ENCODE measurements around the gene CA9. TPM values are rescaled to one million over a fixed set of nuclear protein-coding genes. Genes with fewer than 3 reads are reported as not detected.

Gene CA9
- total RNA-seq (not detected), polyA plus RNA-seq (not detected)

DNA sequence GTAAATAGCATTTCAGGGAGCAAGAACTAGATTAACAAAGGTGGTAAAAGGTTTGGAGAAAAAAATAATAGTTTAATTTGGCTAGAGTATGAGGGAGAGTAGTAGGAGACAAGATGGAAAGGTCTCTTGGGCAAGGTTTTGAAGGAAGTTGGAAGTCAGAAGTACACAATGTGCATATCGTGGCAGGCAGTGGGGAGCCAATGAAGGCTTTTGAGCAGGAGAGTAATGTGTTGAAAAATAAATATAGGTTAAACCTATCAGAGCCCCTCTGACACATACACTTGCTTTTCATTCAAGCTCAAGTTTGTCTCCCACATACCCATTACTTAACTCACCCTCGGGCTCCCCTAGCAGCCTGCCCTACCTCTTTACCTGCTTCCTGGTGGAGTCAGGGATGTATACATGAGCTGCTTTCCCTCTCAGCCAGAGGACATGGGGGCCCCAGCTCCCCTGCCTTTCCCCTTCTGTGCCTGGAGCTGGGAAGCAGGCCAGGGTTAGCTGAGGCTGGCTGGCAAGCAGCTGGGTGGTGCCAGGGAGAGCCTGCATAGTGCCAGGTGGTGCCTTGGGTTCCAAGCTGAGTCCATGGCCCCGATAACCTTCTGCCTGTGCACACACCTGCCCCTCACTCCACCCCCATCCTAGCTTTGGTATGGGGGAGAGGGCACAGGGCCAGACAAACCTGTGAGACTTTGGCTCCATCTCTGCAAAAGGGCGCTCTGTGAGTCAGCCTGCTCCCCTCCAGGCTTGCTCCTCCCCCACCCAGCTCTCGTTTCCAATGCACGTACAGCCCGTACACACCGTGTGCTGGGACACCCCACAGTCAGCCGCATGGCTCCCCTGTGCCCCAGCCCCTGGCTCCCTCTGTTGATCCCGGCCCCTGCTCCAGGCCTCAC, at the start of gene CA9:
TSS of gene CA9 (plus strand) at position 797 of the 893 bp plus-strand sequence. CDS start at position 829, 32 bp downstream.
- Histone ChIP-seq H3K27ac (ENCODE audit: low read depth, low read length) (no peak within 1 kb of the TSS), H3K4me1 (ENCODE audit: insufficient read depth, low read length) (peaks cover 12% of the 10 kb centered on the region), H3K4me3 (ENCODE audit: low read length in 2 of 2) (no peak within 1 kb of the TSS), H3K27me3 (ENCODE audit: insufficient read depth, low read length) (no peaks in the 10 kb centered on the region), H3K9me3 (ENCODE audit: control insufficient read depth in 1 of 2, low read length in 2 of 2) (no peaks in the 10 kb centered on the region), H3K36me3 (ENCODE audit: insufficient read depth, low read length) (no peaks in the 10 kb centered on the region)
- intact Hi-C loops (cut with micrococcal nuclease) = no loop called here
- no peaks in the 10 kb centered on the region for H3K36me3 Mint-ChIP-seq
- POLR2A ChIA-PET (ENCODE audit: partially characterized antibody) = no interaction called here
- peak within 1 kb of the TSS in 3 of 7 donors; percentile 18 to 51 (median 22) for H3K27ac Mint-ChIP-seq
- peak within 1 kb of the TSS; percentile 19 to 81 (median 70) for H3K4me3 Mint-ChIP-seq
- peaks cover 12 to 15% (median 14%) of the 10 kb centered on the region in 4 donors for H3K4me1 Mint-ChIP-seq
- H3K9me3 Mint-ChIP-seq = no peaks in the 10 kb centered on the region
- CTCF ChIA-PET (ENCODE audit: partially characterized antibody) = interaction anchor here (1.0 to 2.0 kb wide), 3 partner anchors 9 to 27 kb away, joined by 3 to 7 read pairs (median 4); no protein-coding TSS in a partner anchor
- H3K27me3 Mint-ChIP-seq = peaks cover 3 to 6% of the 10 kb centered on the region in 2 donors
- no peak for DNase-seq

DNA sequence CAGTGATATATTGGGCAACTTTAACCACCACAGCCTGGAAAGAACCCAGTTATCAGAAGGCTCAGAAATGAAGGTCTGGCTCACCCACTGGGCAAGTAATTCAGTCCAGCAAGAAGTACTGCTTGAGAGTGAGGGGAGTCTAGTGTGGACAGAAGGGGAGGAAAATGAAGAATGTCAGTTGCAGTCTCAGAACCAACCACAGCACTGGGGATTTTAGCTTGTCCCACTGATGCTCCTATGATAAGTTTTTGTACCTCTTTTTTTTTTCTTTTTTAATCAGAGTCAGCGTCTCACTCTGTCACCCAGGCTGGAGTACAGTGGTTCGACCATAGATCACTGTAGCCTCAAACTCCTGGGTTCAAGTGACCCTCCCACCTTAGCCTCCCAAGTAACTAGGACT, 46.2 kb upstream of the CA9 start:
- ChIA-PET CTCF (ENCODE audit: partially characterized antibody) (interaction anchor here (1.1 kb wide), 1 partner anchor 17 kb away, joined by 3 read pairs; no protein-coding TSS in a partner anchor), POLR2A (ENCODE audit: partially characterized antibody) (no interaction called here)
- no peaks in the 10 kb centered on the region for H3K9me3 Mint-ChIP-seq
- H3K4me1 Mint-ChIP-seq = peaks cover 0 to 6% (median 2%) of the 10 kb centered on the region in 4 donors
- no peak for DNase-seq
- Histone ChIP-seq H3K9me3 (ENCODE audit: control insufficient read depth in 1 of 2, low read length in 2 of 2) (no peaks in the 10 kb centered on the region), H3K36me3 (ENCODE audit: insufficient read depth, low read length) (no peaks in the 10 kb centered on the region), H3K4me1 (ENCODE audit: insufficient read depth, low read length) (no peaks in the 10 kb centered on the region), H3K27ac (ENCODE audit: low read depth, low read length) (no peak overlapping the region), H3K4me3 (ENCODE audit: low read length in 2 of 2) (no peak overlapping the region), H3K27me3 (ENCODE audit: insufficient read depth, low read length) (no peaks in the 10 kb centered on the region)
- H3K27ac Mint-ChIP-seq = no peak overlapping the region
- no peaks in the 10 kb centered on the region for H3K36me3 Mint-ChIP-seq
- intact Hi-C loops (cut with micrococcal nuclease) = no loop called here
- H3K27me3 Mint-ChIP-seq = no peaks in the 10 kb centered on the region
- no peak overlapping the region for H3K4me3 Mint-ChIP-seq

GRCh38 chr9:35628389-35628991, 45.2 kb upstream of the CA9 start:
- ChIA-PET POLR2A (ENCODE audit: partially characterized antibody) (interaction anchor here (1.5 kb wide), 1 partner anchor 9 kb away, joined by 8 read pairs; no protein-coding TSS in a partner anchor), CTCF (ENCODE audit: partially characterized antibody) (interaction anchor here (0.6 to 5.4 kb wide), 8 partner anchors 8 to 109 kb away, joined by 3 to 35 read pairs (median 5); no protein-coding TSS in a partner anchor)
- no peak for DNase-seq
- H3K27me3 ChIP-seq (ENCODE audit: insufficient read depth, low read length) = no peaks in the 10 kb centered on the region
- H3K9me3 ChIP-seq (ENCODE audit: control insufficient read depth in 1 of 2, low read length in 2 of 2) = no peaks in the 10 kb centered on the region
- no peaks in the 10 kb centered on the region for H3K36me3 Mint-ChIP-seq
- no peaks in the 10 kb centered on the region for H3K9me3 Mint-ChIP-seq
- H3K27me3 Mint-ChIP-seq = no peaks in the 10 kb centered on the region
- H3K36me3 ChIP-seq (ENCODE audit: insufficient read depth, low read length) = no peaks in the 10 kb centered on the region
- no peaks in the 10 kb centered on the region for H3K4me1 ChIP-seq (ENCODE audit: insufficient read depth, low read length)
- no peak overlapping the region for H3K27ac ChIP-seq (ENCODE audit: low read depth, low read length)
- intact Hi-C loops (cut with micrococcal nuclease) = no loop called here
- H3K27ac Mint-ChIP-seq = no peak overlapping the region
- peaks cover 0 to 6% (median 2%) of the 10 kb centered on the region in 4 donors for H3K4me1 Mint-ChIP-seq
- H3K4me3 ChIP-seq (ENCODE audit: low read length in 2 of 2) = no peak overlapping the region
- no peak overlapping the region for H3K4me3 Mint-ChIP-seq

GRCh38 chr9:35629597-35629996, 44.1 kb upstream of the CA9 start:
- H3K27me3 ChIP-seq (ENCODE audit: insufficient read depth, low read length) = no peaks in the 10 kb centered on the region
- Mint-ChIP-seq H3K4me3 (no peak overlapping the region), H3K36me3 (no peaks in the 10 kb centered on the region), H3K9me3 (no peaks in the 10 kb centered on the region), H3K27ac (no peak overlapping the region), H3K27me3 (no peaks in the 10 kb centered on the region), H3K4me1 (peaks cover 1 to 7% (median 4%) of the 10 kb centered on the region in 4 donors)
- CTCF ChIA-PET (ENCODE audit: partially characterized antibody) = interaction anchor here (0.7 to 5.4 kb wide), 5 partner anchors 9 to 108 kb away, joined by 3 to 35 read pairs (median 6); no protein-coding TSS in a partner anchor
- no peak overlapping the region for H3K27ac ChIP-seq (ENCODE audit: low read depth, low read length)
- H3K36me3 ChIP-seq (ENCODE audit: insufficient read depth, low read length) = no peaks in the 10 kb centered on the region
- H3K9me3 ChIP-seq (ENCODE audit: control insufficient read depth in 1 of 2, low read length in 2 of 2) = no peaks in the 10 kb centered on the region
- DNase-seq = no peak
- POLR2A ChIA-PET (ENCODE audit: partially characterized antibody) = interaction anchor here (1.5 kb wide), 1 partner anchor 10 kb away, joined by 8 read pairs; no protein-coding TSS in a partner anchor
- H3K4me1 ChIP-seq (ENCODE audit: insufficient read depth, low read length) = no peaks in the 10 kb centered on the region
- no peak overlapping the region for H3K4me3 ChIP-seq (ENCODE audit: low read length in 2 of 2)
- intact Hi-C loops (cut with micrococcal nuclease) = no loop called here

DNA sequence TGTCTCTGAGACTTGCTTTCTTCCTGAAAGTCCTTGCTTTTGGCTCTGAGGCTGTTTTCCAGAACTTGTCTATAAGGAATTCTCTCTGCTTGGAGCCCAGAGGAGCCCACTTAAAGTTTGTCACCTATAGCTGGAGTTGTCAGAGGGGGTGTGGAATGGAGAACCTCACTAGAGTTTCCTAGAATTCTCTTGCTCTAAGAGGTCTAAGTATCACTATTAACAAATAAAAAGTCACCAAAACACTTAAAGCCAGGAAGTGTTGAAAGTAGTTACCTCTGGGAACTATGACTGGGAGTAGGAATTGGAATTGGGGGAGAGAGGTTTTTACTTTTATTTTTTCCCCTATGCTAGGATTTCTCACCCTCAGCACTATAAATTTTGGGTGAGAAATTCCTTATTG, 38.0 kb upstream of the CA9 start:
- no peak for DNase-seq
- H3K27me3 ChIP-seq (ENCODE audit: insufficient read depth, low read length) = no peaks in the 10 kb centered on the region
- Mint-ChIP-seq H3K27me3 (no peaks in the 10 kb centered on the region), H3K27ac (peak overlapping the region in 3 of 7 donors; percentile 43 to 71 (median 59)), H3K36me3 (peaks cover 5 to 6% of the 10 kb centered on the region in 2 donors), H3K4me1 (peaks cover 22 to 56% (median 41%) of the 10 kb centered on the region in 4 donors), H3K4me3 (peak overlapping the region in 1 of 8 donors; percentile 28), H3K9me3 (no peaks in the 10 kb centered on the region)
- H3K27ac ChIP-seq (ENCODE audit: low read depth, low read length) = no peak overlapping the region
- no peak overlapping the region for H3K4me3 ChIP-seq (ENCODE audit: low read length in 2 of 2)
- peaks cover 32% of the 10 kb centered on the region for H3K4me1 ChIP-seq (ENCODE audit: insufficient read depth, low read length)
- intact Hi-C loops (cut with micrococcal nuclease) = no loop called here
- no peaks in the 10 kb centered on the region for H3K9me3 ChIP-seq (ENCODE audit: control insufficient read depth in 1 of 2, low read length in 2 of 2)
- ChIA-PET POLR2A (ENCODE audit: partially characterized antibody) (interaction anchor here (1.3 to 1.9 kb wide), 2 partner anchors 11 to 16 kb away, joined by 5 to 11 read pairs; no protein-coding TSS in a partner anchor), CTCF (ENCODE audit: partially characterized antibody) (interaction anchor here (1.0 to 1.9 kb wide), 2 partner anchors 11 to 25 kb away, joined by 3 to 7 read pairs; no protein-coding TSS in a partner anchor)
- H3K36me3 ChIP-seq (ENCODE audit: insufficient read depth, low read length) = no peaks in the 10 kb centered on the region

DNA sequence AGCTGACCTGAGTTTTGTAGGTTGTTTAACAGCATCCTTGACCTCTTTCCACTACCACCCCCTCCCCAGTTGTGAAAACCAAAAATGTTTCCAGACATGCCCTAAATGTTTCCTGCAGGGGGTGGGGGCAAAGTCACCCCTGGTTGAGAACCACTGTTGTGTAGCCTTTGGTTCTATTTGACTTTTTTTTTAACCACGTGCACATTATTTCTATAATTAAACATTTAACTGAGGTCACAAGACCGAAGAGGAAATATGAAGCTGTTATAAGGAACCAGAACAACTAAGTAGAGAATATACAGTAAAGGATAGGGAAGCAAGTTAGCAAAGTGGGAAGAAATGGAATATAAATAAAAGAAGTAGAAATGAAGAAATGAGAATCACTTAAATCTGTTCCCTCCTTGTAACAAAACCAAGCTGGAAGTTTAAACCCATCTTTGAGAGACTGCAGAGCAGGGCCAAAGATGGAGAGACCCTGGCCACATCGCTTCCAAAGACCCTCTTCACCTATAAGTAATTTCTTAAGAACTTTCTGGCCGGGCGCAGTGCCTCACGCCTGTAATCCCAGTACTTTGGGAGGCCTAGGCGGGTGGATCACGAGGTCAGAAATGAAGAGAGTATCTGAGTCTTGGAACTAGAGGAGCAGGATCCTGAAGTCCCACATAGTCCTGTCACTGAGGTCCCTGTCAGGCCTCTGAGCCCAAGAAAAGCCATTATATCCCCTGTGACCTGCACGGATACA, 37.4 kb upstream of the CA9 start:
- Histone ChIP-seq H3K27ac (ENCODE audit: low read depth, low read length) (no peak overlapping the region), H3K27me3 (ENCODE audit: insufficient read depth, low read length) (no peaks in the 10 kb centered on the region), H3K36me3 (ENCODE audit: insufficient read depth, low read length) (no peaks in the 10 kb centered on the region), H3K4me1 (ENCODE audit: insufficient read depth, low read length) (peaks cover 32% of the 10 kb centered on the region), H3K4me3 (ENCODE audit: low read length in 2 of 2) (no peak overlapping the region), H3K9me3 (ENCODE audit: control insufficient read depth in 1 of 2, low read length in 2 of 2) (no peaks in the 10 kb centered on the region)
- peaks cover 22 to 56% (median 41%) of the 10 kb centered on the region in 4 donors for H3K4me1 Mint-ChIP-seq
- peak overlapping the region in 6 of 7 donors; percentile 6 to 71 (median 38) for H3K27ac Mint-ChIP-seq
- ChIA-PET CTCF (ENCODE audit: partially characterized antibody) (interaction anchor here (1.0 to 1.9 kb wide), 2 partner anchors 10 to 25 kb away, joined by 3 to 7 read pairs; no protein-coding TSS in a partner anchor), POLR2A (ENCODE audit: partially characterized antibody) (interaction anchor here (1.9 kb wide), 1 partner anchor 10 kb away, joined by 11 read pairs; no protein-coding TSS in a partner anchor)
- no peaks in the 10 kb centered on the region for H3K27me3 Mint-ChIP-seq
- peak in 1 of 5 donors; percentile 33 for DNase-seq
- intact Hi-C loops (cut with micrococcal nuclease) = no loop called here
- H3K9me3 Mint-ChIP-seq = no peaks in the 10 kb centered on the region
- H3K36me3 Mint-ChIP-seq = peaks cover 5 to 11% of the 10 kb centered on the region in 2 donors
- H3K4me3 Mint-ChIP-seq = peak overlapping the region in 3 of 8 donors; percentile 22 to 60 (median 43)
